Mesothelial cell of epicardium (in vitro differentiated cells): ENCODE measurements around the gene PEAK1. TPM values are rescaled to one million over a fixed set of nuclear protein-coding genes. Genes with fewer than 3 reads are reported as not detected.
"Not testable (repeated sequence)": the region's sequence is repeated elsewhere in the genome, so short reads cannot be mapped to it uniquely, and the experiment has no call there.

Experiments
- DNase-seq, 2 experiments: peaks; one replicate each; pipeline ENCODE4 v3.0.0; 2021; ENCODE audit warnings: low spot score in 2 of 2; ENCODE audit not compliant: unreplicated experiment in 2 of 2
- H3K27ac Mint-ChIP-seq: 2 replicates; pipeline ENCODE4 v1.8.0; 2021; ENCODE audit warnings: mixed read lengths
- H3K27me3 Mint-ChIP-seq: 2 replicates; pipeline ENCODE4 v1.8.0; 2021; ENCODE audit warnings: low read depth, mixed read lengths
- H3K36me3 Mint-ChIP-seq: 2 replicates; pipeline ENCODE4 v1.8.0; 2021; ENCODE audit warnings: mixed read lengths
- H3K4me1 Mint-ChIP-seq: 2 replicates; pipeline ENCODE4 v1.8.0; 2021; ENCODE audit warnings: mixed read lengths
- H3K4me3 Mint-ChIP-seq: 2 replicates; pipeline ENCODE4 v1.8.0; 2021; ENCODE audit warnings: mild to moderate bottlenecking, moderate library complexity, mixed read lengths
- H3K9me3 Mint-ChIP-seq: 2 replicates; pipeline ENCODE4 v1.8.0; 2021; ENCODE audit warnings: mixed read lengths
- total RNA-seq: library from RNA; stranded (reverse); gene quantifications from 3 replicates; pipeline ENCODE4 v1.2.1, GENCODE V29; 2021
- TF ChIP-seq, protein P1 (sequence below): fragments of 200-600 bp; sonication (generic); IDR thresholded peaks from one replicate; pipeline ENCODE4 v1.5.0; 2021; ENCODE audit warnings: antibody characterized with exemption; ENCODE audit not compliant: unreplicated experiment

PEAK1 gene
- total RNA-seq, 1 donor from 2014 or later, result 92.3 TPM

DNA sequence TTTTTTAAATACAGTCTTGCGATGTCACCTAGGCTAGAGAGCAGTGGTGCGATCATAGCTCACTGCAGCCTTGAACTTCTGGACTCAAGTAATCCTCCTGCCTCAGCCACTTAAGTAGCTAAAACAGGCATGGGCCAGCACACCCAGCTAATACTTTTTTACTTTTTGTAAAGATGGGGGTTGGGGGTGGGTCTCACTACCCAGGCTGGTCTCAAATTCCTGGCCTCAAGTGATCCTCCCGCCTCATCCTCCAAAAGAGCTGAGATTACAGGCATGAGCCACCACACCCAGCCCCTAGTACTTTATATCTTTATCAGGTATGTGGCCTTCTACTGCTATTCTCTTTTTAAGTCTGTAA lies 8.3 kb downstream of the PEAK1 start:
- no peak for DNase-seq
- Mint-ChIP-seq H3K36me3 (peaks cover 10% of the 10 kb centered on the region), H3K4me1 (peaks cover 20% of the 10 kb centered on the region)

DNA sequence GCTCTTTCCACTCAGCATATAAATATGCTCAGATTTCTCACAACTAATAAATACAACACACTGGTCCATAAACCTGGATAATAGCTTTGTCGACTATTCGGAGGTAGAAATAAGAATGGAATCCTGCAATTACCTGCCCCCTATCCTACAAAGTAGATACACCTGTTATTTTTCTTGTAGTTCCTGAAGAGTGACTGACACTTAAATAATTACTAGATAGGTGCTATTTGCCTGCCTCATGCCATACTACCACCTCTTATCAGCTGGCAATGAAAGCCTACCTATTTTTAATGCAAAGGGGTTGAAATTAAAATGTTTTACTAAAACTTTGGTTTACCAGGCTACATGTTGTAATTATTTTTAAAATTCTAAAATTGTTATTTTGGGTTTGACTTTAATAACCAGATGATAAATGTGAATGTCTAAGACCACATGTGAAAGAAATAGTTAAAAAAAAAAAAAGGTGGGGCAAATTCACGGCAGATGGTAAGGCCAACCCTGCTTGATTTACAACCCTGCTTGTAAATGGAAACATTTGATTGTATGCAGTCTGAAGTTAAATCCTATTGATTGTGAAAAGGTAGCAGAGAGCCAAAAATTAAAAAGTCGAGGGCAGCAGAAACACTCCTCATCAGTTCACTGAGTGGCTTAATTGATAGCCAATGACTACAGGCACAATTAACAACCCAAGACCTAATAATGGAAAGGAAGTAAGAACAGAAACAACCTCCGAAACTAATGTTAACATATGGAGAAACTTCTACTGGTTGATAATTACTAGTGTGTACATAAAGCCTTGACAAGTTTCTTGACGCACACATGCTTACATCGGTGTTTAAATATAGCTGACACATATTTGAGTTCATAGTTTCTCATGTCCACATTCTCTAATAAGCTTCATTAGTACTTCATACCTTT lies 8.9 kb downstream of the PEAK1 start:
- peaks cover 22% of the 10 kb centered on the region for H3K4me1 Mint-ChIP-seq
- TF ChIP-seq, protein P1, sequence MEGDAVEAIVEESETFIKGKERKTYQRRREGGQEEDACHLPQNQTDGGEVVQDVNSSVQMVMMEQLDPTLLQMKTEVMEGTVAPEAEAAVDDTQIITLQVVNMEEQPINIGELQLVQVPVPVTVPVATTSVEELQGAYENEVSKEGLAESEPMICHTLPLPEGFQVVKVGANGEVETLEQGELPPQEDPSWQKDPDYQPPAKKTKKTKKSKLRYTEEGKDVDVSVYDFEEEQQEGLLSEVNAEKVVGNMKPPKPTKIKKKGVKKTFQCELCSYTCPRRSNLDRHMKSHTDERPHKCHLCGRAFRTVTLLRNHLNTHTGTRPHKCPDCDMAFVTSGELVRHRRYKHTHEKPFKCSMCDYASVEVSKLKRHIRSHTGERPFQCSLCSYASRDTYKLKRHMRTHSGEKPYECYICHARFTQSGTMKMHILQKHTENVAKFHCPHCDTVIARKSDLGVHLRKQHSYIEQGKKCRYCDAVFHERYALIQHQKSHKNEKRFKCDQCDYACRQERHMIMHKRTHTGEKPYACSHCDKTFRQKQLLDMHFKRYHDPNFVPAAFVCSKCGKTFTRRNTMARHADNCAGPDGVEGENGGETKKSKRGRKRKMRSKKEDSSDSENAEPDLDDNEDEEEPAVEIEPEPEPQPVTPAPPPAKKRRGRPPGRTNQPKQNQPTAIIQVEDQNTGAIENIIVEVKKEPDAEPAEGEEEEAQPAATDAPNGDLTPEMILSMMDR, result no peak
- no peak overlapping the region for H3K4me3 Mint-ChIP-seq
- H3K36me3 Mint-ChIP-seq, result peaks cover 14% of the 10 kb centered on the region
- H3K27ac Mint-ChIP-seq, result no peak overlapping the region
- H3K27me3 Mint-ChIP-seq, result no peaks in the 10 kb centered on the region
- peaks cover 13% of the 10 kb centered on the region for H3K9me3 Mint-ChIP-seq
- DNase-seq, result no peak

More for the DNA sequence above, 8.3 kb downstream of the PEAK1 start:
- peaks cover 11% of the 10 kb centered on the region for H3K9me3 Mint-ChIP-seq
- H3K27me3 Mint-ChIP-seq, result no peaks in the 10 kb centered on the region
- no peak overlapping the region for H3K4me3 Mint-ChIP-seq
- TF ChIP-seq, protein P1, result no peak
- H3K27ac Mint-ChIP-seq, result no peak overlapping the region

GRCh38 chr15:77410157-77410500 lies 9.8 kb downstream of the PEAK1 start:
- DNase-seq, H3K27ac Mint-ChIP-seq, H3K4me3 Mint-ChIP-seq, H3K27me3 Mint-ChIP-seq: not testable (repeated sequence)
- Mint-ChIP-seq H3K4me1 (peaks cover 25% of the 10 kb centered on the region), H3K36me3 (peaks cover 14% of the 10 kb centered on the region), H3K9me3 (peaks cover 13% of the 10 kb centered on the region)

DNA sequence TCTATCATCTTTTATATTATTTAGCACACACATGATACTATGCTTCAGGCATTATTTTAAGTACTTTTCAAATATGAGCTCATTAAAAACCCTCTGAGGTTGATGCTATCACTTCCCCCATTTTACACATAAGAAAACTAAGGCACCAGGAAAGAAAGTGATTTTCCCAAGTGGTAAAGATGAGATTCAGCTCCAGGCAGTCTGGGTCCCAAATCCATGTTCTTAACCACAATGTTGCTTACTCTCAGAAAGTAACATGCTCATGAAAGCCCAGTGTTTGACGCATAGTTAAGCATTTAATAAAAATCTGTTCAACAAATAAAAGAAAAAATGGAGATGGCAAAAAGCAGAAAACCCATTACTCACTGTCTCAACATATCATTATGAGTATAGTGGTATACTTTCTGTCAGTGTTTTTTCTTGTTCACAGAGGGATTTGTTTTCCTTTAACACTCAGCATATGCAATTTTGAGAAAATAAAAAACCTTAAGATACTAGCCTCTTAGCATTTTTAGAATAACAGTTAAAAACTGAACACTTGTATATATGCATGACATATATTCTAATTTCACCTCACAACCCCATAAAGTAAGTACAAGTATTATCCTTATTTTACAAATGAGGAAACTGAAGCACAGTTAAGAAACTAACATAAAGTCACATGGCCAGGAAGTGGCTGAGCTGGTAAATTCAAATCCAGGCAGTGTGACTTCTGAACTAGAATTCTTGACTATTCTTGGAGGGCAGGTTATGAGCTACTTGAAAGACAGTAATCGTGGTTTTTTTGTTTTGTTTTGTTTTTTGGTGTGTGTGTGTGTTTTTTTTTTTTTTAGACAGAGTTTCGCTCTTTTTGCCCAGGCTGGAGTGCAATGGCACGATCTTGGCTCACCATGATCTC lies 10.4 kb downstream of the PEAK1 start:
- Mint-ChIP-seq H3K4me3 (no peak overlapping the region), H3K27me3 (no peaks in the 10 kb centered on the region), H3K4me1 (peaks cover 25% of the 10 kb centered on the region), H3K9me3 (peaks cover 13% of the 10 kb centered on the region), H3K36me3 (peaks cover 14% of the 10 kb centered on the region), H3K27ac (no peak overlapping the region)
- TF ChIP-seq, protein P1, result no peak
- no peak for DNase-seq

DNA sequence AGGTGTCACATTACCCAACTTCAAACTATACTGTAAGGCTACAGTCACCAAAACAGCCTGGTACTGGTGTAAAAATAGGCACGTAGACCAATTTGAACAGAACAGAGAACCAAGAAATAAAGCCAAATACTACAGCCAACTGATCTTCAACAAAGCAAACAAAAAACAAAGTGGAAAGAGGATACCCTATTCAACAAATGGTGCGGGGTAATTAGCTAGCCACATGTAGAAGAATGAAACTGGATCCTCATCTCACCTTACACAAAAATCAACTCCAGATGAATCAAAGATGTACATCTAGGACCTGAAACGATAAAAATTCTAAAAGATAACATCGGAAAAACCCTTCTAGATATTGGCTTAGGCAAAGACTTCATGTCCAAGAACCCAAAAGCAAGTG lies 13.1 kb downstream of the PEAK1 start:
- no peaks in the 10 kb centered on the region for H3K27me3 Mint-ChIP-seq
- no peak overlapping the region for H3K27ac Mint-ChIP-seq
- H3K4me1 Mint-ChIP-seq, result peaks cover 20% of the 10 kb centered on the region
- no peak overlapping the region for H3K4me3 Mint-ChIP-seq
- DNase-seq, result no peak
- peaks cover 14% of the 10 kb centered on the region for H3K36me3 Mint-ChIP-seq
- H3K9me3 Mint-ChIP-seq, result peaks cover 13% of the 10 kb centered on the region
- TF ChIP-seq, protein P1, result no peak

- Mint-ChIP-seq H3K4me1 (peaks cover 20% of the 10 kb centered on the region), H3K9me3 (peaks cover 13% of the 10 kb centered on the region)
These were observed 13.6 kb downstream of the PEAK1 start for GRCh38 chr15:77406173-77406759.

More at GRCh38 chr15:77406173-77406759, 13.6 kb downstream of the PEAK1 start:
- H3K27me3 Mint-ChIP-seq, H3K4me3 Mint-ChIP-seq, DNase-seq, H3K27ac Mint-ChIP-seq: not testable (repeated sequence)
- H3K36me3 Mint-ChIP-seq, result peaks cover 14% of the 10 kb centered on the region
